HFF-Myc (cell line): ENCODE data around the gene LEF1.
A peak's percentile ranks its signal among the peaks of the same experiment; 100 is the strongest.

Source experiments
- DNase-seq: peaks from one replicate; pipeline ENCODE4 v3.0.0-alpha.2; 2011; ENCODE audit warnings: low read depth; ENCODE audit errors: extremely low read depth
- H3K4me3 ChIP-seq: replicated peaks from 2 replicates; pipeline ENCODE4 v1.5.1; 2011; ENCODE audit warnings: low read depth, mild to moderate bottlenecking, control low read depth, low read length
- CTCF ChIP-seq: IDR thresholded peaks from 2 replicates; pipeline ENCODE4 v1.5.1; 2012; ENCODE audit warnings: mild to moderate bottlenecking, low read depth, low read length, control low read depth; ENCODE audit errors: missing control alignments

Gene LEF1

GRCh38 chr4:108180513-108180912, 11.8 kb upstream of the LEF1 start:
- no peak overlapping the region for H3K4me3 ChIP-seq
- DNase-seq: no peak
- no peak for TF ChIP-seq CTCF

- no peak for DNase-seq
- TF ChIP-seq CTCF: no peak
- no peak overlapping the region for H3K4me3 ChIP-seq
Measured at GRCh38 chr4:108175966-108176365, 7.2 kb upstream of the LEF1 start.

GRCh38 chr4:108174856-108175255, 6.1 kb upstream of the LEF1 start:
- no peak for DNase-seq
- no peak for TF ChIP-seq CTCF
- no peak overlapping the region for H3K4me3 ChIP-seq

- no peak for TF ChIP-seq CTCF
- peak overlapping the region; percentile 39 for H3K4me3 ChIP-seq
Measured at GRCh38 chr4:108173599-108174057, 4.9 kb upstream of the LEF1 start.

GRCh38 chr4:108172753-108173598, 4.2 kb upstream of the LEF1 start:
- DNase-seq: peak; percentile 12
- TF ChIP-seq CTCF: no peak
- H3K4me3 ChIP-seq: peak overlapping the region; percentile 39

More at GRCh38 chr4:108173599-108174057, 4.9 kb upstream of the LEF1 start:
- DNase-seq: no peak

- no peak for DNase-seq
- TF ChIP-seq CTCF: no peak
- peak overlapping the region; percentile 39; the same call in 1 of the 2 replicates for H3K4me3 ChIP-seq
Measured at GRCh38 chr4:108172231-108172752, 3.6 kb upstream of the LEF1 start.
